ENCODE results near the gene ODAD2.
"Not testable (repeated sequence)": the region's sequence is repeated elsewhere in the genome, so short reads cannot be mapped to it uniquely, and the experiment has no call there.

The ODAD2 gene

GRCh38 chr10:27998954-27999275, at the start of gene ODAD2:
ODAD2 (minus strand) TSS chr10:27999079; CDS start chr10:27995142, 3,937 bp downstream.
- DNase-seq: no peak

- no peak for DNase-seq
Measured at GRCh38 chr10:28047061-28047460, 48.2 kb upstream of the ODAD2 start.

- DNase-seq: no peak
Measured at GRCh38 chr10:28046579-28046978, 47.7 kb upstream of the ODAD2 start.

- DNase-seq: no peak
Measured at GRCh38 chr10:28043941-28044340, 45.1 kb upstream of the ODAD2 start.

GRCh38 chr10:28036587-28036986, 37.7 kb upstream of the ODAD2 start:
- no peak for DNase-seq

DNA sequence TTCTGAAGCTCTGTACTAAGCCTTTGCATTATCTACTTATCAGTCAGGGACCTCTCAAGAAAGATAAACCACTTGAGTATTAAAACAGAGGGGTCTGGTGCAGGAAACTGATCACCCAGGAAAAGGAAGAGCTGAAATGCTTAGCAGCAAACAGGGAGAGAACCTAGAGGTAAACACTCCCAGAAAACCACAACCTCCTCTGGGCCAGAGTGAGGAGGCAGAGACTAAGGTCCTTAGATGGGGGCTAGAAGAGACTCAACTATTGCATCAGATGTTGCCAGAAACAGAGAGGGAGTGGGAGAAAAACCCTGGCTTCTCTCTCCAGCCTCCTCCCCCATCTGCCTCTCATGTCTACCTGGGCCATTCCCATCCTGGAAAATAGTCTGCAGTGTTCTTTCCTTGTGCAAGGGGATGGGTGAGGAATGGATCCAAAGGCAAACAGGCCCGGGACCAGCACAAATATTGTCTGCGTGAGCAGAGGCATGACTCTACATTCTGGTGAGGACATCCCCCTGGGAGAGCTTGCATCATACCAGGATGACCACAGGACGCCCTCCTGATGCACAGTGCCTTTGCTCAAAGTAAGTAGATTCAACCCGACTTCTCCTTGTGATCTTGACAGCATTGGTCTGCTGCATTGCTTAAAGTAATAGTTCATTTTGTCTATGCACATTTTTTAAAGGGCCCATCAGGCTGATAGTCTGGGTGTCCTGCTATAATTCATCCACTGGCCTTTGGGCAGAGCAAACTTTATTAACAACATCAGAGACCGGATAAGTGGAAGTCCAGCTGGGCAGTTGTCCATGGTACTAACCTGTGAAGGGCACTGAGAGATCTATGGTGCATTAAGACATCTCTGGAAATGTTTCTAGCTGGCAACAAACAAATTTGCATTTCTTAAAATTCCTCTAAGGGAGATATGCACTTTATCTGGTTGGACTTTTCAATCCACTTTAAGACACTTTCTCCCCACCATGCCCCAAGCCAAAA, 22.4 kb upstream of the ODAD2 start:
- DNase-seq: no peak

GRCh38 chr10:28020080-28020860, 21.4 kb upstream of the ODAD2 start:
- no peak for DNase-seq

DNA sequence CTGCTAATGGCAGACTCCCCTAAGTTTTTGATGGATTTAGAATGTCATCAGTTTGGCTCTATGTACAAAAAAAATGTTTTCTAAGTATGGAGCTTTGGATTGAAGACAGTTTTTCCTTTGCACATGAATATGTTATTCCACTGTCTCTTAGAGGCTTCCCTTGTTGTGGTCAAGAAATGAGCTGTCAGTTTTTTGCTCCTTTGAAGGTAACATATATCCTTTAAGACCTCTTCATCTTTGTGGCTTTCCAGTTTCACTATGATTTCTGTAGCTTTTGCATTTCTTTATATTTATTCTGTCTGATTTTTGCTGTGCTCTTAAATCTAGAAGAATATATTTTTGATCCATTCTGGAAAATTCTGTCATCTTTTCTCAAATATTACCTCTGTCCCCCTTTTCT, 15.8 kb upstream of the ODAD2 start:
- DNase-seq: no peak

DNA sequence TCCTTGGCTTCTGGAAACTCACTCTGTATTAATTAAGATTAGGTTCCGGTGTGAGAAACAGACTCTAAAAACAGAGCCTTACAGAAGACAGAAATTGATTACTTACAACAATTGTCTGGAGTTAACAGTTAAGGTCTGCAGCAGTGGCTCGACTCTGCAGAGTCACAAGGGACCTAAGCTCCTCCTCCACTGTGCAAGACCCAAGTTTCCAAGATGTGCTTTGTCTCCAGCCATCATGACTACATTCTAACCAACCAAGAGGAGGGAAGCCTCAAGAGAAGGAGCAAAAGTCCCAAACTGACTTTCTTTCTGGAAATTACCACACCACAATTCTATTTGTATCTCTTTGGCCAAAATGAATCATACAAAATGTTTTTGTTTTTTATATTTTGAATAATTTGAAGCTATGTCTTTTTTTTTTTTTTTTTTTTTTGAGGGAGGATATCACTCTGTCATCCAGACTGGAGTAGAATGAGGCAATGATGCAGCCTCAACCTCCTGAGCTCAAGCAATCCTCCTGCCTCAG, 14.2 kb upstream of the ODAD2 start:
- DNase-seq: no peak

DNA sequence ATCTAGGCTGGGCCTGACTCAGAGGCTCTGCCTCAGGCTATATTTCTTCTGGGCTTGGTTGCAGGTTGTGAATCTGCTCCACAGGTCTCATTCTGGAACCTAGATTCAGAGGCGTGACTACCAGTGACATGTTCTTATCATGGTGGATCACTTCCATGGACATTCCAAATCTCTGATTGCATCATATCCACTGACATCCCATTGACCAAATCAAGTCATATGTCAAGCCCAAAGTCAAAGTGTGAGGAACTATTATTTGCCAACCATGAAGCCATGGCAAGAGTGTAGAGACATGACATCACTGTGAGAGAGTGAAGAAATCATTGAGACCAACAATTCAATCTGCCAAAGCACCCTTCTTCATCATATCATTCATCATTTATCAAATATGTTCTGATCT, 11.9 kb upstream of the ODAD2 start:
- no peak for DNase-seq

- DNase-seq: no peak
Measured at GRCh38 chr10:28008054-28008453, 9.2 kb upstream of the ODAD2 start.

DNA sequence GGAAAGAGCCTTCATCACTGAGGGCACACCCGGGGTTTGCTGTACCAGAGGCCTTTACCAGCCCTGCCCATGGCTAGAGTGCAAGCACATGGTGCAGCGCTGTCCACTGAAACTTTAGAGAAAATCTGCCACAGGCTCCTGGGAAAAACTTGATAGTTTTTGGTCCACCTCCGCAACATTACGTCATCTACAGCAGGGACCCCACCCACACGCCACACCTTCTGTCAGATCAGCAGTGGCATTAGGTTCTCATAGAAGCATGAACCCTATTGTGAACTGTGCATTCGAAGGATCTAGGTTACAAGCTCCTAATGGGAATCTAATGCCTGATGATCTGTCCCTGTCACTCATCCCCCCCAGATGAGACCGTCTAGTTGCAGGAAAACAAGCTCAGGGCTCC, 2.5 kb upstream of the ODAD2 start:
- DNase-seq: no peak

DNA sequence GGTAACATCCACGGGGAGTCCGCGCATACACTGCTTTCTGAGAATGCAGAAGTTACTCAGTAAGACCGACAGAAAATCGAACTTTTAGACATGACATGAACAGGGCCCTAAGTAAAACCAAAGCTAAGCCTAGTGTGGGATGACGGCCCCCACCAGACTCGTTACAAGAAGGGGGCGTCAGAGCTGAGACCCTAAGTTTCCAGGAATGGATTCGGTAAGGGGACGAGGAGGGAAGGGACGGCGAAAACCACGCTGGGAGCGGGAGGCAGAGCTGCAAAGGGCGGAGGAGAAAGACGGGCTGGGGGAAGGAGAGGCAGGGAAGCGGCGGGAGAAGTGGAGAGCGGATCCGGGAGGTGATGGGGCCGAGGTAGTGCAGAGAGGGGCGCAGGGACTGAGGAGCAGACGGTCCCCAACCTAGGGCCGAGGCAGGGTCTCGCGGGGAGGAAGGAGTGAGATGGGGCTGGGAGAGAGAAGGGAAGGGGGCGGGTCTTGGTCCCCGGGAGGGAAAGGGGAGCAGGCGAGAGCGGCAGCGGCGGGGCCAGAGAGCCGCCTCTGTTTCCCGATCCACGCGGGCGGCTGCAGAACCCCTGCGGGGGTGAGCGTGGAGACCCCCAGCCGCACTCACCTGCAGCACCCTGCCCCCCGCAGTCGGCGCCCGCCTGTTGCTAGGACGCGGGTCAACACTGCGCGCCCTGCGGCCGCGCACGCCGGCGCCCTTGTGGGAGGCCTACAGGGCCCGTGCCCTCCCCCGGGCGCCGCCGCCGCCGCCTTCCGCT, 513 bp downstream of the ODAD2 start:
- DNase-seq: peak; percentile 84

GRCh38 chr10:27997865-27998177, 1.1 kb downstream of the ODAD2 start:
- no peak for DNase-seq

- DNase-seq: no peak
Measured at GRCh38 chr10:27995311-27995710, 3.6 kb downstream of the ODAD2 start.

DNA sequence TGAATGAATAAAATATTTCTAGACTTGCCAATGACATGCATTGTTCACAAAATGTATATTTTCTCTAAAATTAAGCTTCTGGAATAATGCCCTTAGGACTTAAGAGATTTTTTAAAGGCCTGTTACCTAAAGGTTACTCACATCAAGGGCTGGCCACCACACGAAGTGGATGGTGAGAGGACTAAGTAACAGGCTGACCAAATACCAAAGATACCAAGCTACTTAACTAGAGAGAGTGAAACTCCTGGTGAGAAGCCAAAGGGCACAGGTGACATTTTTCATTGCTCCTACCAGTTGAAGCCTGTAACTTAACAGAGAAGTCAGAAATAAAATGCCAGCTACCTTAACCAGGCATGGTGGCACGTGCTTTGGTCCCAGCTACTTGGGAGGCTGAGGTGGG, 9.5 kb downstream of the ODAD2 start:
- not testable (repeated sequence) for DNase-seq

DNA sequence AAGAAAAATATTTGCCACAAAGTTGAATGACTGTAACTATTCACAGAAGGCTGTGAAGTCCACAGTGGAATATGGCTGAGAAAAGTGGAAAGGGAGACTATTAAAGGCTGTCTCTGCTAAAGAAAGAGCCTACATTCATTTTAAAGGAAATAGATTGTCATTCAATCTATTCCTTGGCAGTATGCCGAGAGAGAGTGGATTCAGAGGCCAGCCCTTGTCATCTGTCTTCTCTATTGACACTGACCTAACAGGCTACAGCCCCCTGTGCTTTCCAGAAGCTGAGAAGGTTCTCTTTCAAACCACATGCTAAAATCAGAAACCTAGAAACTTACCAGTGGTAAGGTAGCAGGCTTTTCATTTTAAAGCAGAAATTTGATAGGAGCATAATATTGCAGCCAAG, 12.1 kb downstream of the ODAD2 start:
- no peak for DNase-seq

- no peak for DNase-seq
Measured at GRCh38 chr10:27982875-27983543, 15.9 kb downstream of the ODAD2 start.

GRCh38 chr10:27981744-27982143, 17.1 kb downstream of the ODAD2 start:
- no peak for DNase-seq

GRCh38 chr10:27970795-27971194, 28.1 kb downstream of the ODAD2 start:
- DNase-seq: not testable (repeated sequence)

DNA sequence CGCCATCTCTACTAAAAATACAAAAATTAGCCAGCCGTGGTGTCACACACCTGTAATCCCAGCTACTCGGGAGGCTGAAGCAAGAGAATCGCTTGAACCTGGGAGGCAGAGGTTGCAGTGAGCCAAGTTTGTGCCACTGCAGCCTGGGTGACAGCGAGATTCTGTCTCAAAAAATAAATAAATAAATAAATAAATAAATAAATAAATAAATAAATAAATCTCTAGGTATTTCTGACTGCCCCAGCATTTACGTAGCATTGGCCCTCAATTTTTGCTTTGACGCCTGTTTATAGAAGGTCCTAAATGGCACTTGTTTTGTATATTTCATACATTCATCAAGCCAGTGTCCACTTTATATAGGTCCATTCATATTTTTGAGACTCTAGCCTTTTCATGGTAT, 28.9 kb downstream of the ODAD2 start:
- not testable (repeated sequence) for DNase-seq

DNA sequence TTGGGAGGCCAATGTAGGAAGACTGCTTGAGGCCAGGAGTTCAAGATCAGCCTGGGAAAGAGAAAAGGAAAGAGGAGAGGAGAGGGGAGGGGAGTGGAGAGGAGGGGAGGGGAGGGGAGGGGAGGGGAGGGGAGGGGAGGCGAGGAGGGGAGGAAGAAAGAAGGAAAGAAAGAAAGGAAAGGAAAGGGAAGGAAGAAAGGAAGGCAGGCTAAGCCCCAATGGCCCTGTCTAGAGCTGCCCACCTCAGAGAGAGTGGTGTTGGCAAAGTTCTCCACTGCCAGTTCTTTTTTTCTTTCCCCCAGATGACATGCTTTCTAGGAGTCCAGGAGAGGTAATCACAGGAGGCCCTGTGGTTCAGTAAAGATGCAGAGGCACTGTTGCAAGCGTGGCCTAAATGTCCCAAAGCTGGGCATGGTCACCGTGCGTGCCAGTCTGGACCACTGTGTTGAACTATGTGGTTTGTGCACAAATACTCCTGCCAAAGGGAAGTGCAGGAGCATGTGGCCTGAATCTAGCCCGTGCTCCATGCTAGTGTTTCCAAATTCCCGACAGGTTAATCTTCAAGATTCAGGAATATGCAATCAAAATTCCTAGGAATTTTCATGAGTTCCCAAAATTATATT, 39.7 kb downstream of the ODAD2 start:
- no peak for DNase-seq
